Activated CD8-positive, alpha-beta T cell treated with anti-CD3 and anti-CD28 coated beads for 36 hours (primary cell): ENCODE data around the gene ZNF486. TPM values are rescaled to one million over a fixed set of nuclear protein-coding genes. Genes with fewer than 3 reads are reported as not detected.

ENCODE experiments used
- ATAC-seq: fragments of 200-7000 bp; cut with Tn5 transposase; one replicate; pipeline ENCODE4 v1.10.0; 2021; ENCODE audit warnings: mild to moderate bottlenecking, moderate library complexity
- CTCF ChIA-PET: fragments of 350-600 bp; sonication (Branson Sonifier 250); formaldehyde crosslinking; loops from one replicate; lab custom pipeline; 2021; ENCODE audit warnings: antibody characterized with exemption; lab: Charles Lee
- POLR2A ChIA-PET: fragments of 350-600 bp; sonication (Branson Sonifier 250); formaldehyde crosslinking; loops from one replicate; lab custom pipeline; 2021; ENCODE audit warnings: antibody characterized with exemption; lab: Charles Lee
- DNase-seq: peaks from one replicate; pipeline ENCODE4 v3.0.0-alpha.2; 2020
- H3K27ac Mint-ChIP-seq: one replicate; pipeline ENCODE4 v1.8.0; 2021; ENCODE audit warnings: mild to moderate bottlenecking, mixed read lengths
- H3K27me3 Mint-ChIP-seq: one replicate; pipeline ENCODE4 v1.8.0; 2021; ENCODE audit warnings: mixed read lengths
- H3K36me3 Mint-ChIP-seq: one replicate; pipeline ENCODE4 v1.8.0; 2021; ENCODE audit warnings: low read depth, mixed read lengths
- H3K4me1 Mint-ChIP-seq: one replicate; pipeline ENCODE4 v1.8.0; 2021; ENCODE audit warnings: low read depth, mixed read lengths
- H3K4me3 Mint-ChIP-seq: one replicate; pipeline ENCODE4 v1.8.0; 2021; ENCODE audit warnings: mild to moderate bottlenecking, moderate library complexity, mixed read lengths
- H3K9me3 Mint-ChIP-seq: one replicate; pipeline ENCODE4 v1.8.0; 2021; ENCODE audit warnings: mixed read lengths
- CTCF ChIP-seq: fragments of 200-600 bp; IDR thresholded peaks from one replicate; pipeline ENCODE4 v1.8.0; 2022; ENCODE audit warnings: antibody characterized with exemption, mild to moderate bottlenecking
- intact Hi-C: fragments of 100-400 bp; cut with micrococcal nuclease; formaldehyde crosslinking; loops from one replicate; pipeline ENCODE4 v1.10.0; 2022
- total RNA-seq, 2 experiments: library from RNA; stranded (reverse); gene quantifications; one replicate each; pipeline ENCODE4 v1.2.3, GENCODE V29; 2021

The ZNF486 gene
- total RNA-seq, 2 experiments from 2014 or later, result 13.1 to 15.5 TPM

DNA sequence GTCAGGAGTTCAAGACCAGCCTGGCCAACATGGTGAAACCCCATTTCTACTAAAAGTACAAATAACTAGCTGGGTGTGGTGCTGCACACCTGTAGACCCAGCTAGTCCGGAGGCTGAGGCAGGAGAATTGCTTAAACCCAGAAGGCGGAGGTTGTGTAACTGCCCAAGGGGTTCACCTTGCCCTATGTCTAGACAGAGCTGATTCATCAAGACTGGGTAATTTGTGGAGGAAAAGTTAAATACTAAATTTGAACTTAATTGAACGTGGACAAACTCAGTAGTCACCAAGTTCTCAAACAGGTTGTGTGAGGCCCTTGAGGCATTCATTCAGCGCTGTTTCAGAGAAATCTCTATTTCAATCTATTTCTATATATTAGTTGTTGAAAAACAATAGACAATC, 13.7 kb upstream of the ZNF486 start:
- DNase-seq (no peak), ATAC-seq (no peak)
- ChIA-PET CTCF (no interaction called here), POLR2A (no interaction called here)
- Mint-ChIP-seq H3K36me3 (no peaks in the 10 kb centered on the region), H3K9me3 (no peaks in the 10 kb centered on the region), H3K4me1 (no peaks in the 10 kb centered on the region), H3K27ac (no peak overlapping the region), H3K27me3 (no peaks in the 10 kb centered on the region), H3K4me3 (no peak overlapping the region)
- intact Hi-C loops, result no loop called here
- TF ChIP-seq CTCF, result no peak

- intact Hi-C loops, result no loop called here
- no peaks in the 10 kb centered on the region for H3K9me3 Mint-ChIP-seq
- no peaks in the 10 kb centered on the region for H3K27me3 Mint-ChIP-seq
- no peak for TF ChIP-seq CTCF
- ChIA-PET CTCF (no interaction called here), POLR2A (no interaction called here)
- no peak overlapping the region for H3K4me3 Mint-ChIP-seq
- no peaks in the 10 kb centered on the region for H3K36me3 Mint-ChIP-seq
- no peak for ATAC-seq
- no peak overlapping the region for H3K27ac Mint-ChIP-seq
- H3K4me1 Mint-ChIP-seq, result no peaks in the 10 kb centered on the region
- no peak for DNase-seq
These were observed 12.4 kb upstream of the ZNF486 start for GRCh38 chr19:20154636-20155035.

- H3K36me3 Mint-ChIP-seq, result peaks cover 13% of the 10 kb centered on the region
- peaks cover 14% of the 10 kb centered on the region for H3K4me1 Mint-ChIP-seq
- peak; percentile 37 for DNase-seq
- ChIA-PET POLR2A (no interaction called here), CTCF (no interaction called here)
- H3K9me3 Mint-ChIP-seq, result peaks cover 6% of the 10 kb centered on the region
- no peak for TF ChIP-seq CTCF
- no peak overlapping the region for H3K27ac Mint-ChIP-seq
- no peak for ATAC-seq
- H3K4me3 Mint-ChIP-seq, result no peak overlapping the region
- intact Hi-C loops, result no loop called here
- H3K27me3 Mint-ChIP-seq, result no peaks in the 10 kb centered on the region
These were observed 4.2 kb upstream of the ZNF486 start for GRCh38 chr19:20162821-20163220.

GRCh38 chr19:20164456-20164855, 2.6 kb upstream of the ZNF486 start:
- no peaks in the 10 kb centered on the region for H3K27me3 Mint-ChIP-seq
- no peak overlapping the region for H3K4me3 Mint-ChIP-seq
- no peak overlapping the region for H3K27ac Mint-ChIP-seq
- ATAC-seq (no peak), DNase-seq (no peak)
- no peak for TF ChIP-seq CTCF
- intact Hi-C loops, result no loop called here
- peaks cover 21% of the 10 kb centered on the region for H3K4me1 Mint-ChIP-seq
- ChIA-PET CTCF (no interaction called here), POLR2A (no interaction called here)
- peaks cover 26% of the 10 kb centered on the region for H3K36me3 Mint-ChIP-seq
- peaks cover 7% of the 10 kb centered on the region for H3K9me3 Mint-ChIP-seq

DNA sequence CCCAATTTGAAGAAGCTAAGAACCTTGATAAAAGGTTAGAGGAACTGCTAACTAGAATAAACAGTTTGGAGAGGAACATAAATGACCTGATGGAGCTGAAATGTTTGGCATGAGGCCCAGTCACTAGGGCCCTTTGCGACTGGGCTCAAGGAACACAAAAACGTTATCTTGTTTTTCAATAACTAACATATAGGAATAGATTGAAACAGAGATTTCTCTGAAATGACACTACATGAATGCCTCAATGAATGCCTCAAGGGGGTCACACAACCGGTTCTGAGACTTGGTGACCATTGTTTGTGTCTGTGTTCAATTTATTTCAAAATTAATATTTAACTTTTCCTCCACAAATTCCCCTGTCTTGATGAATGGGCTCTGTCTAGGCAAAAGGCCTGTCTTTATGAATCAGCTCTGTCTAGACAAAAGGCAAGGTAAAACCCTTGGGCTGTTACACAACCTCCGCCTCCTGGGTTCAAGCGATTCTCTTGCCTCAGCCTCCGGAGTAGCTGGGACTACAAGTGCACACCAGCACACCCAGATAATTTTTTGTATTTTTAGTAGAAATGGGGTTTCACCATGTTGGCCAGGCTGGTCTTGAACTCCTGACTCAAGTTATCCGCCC, 932 bp upstream of the ZNF486 start:
- intact Hi-C loops, result no loop called here
- Mint-ChIP-seq H3K27ac (peak overlapping the region; percentile 63), H3K36me3 (peaks cover 40% of the 10 kb centered on the region), H3K27me3 (no peaks in the 10 kb centered on the region), H3K4me1 (peaks cover 28% of the 10 kb centered on the region), H3K9me3 (peaks cover 10% of the 10 kb centered on the region), H3K4me3 (no peak overlapping the region)
- no peak for TF ChIP-seq CTCF
- no peak for DNase-seq
- no peak for ATAC-seq
- ChIA-PET POLR2A (interaction anchor here (0.6 to 1.6 kb wide), 2 partner anchors 72 to 116 kb away, joined by 4 to 13 read pairs; no protein-coding TSS in a partner anchor), CTCF (interaction anchor here (1.3 to 1.6 kb wide), 2 partner anchors 72 to 168 kb away, joined by 3 to 7 read pairs; no protein-coding TSS in a partner anchor)
